IPS-18a (cell line): ENCODE measurements around the gene DYRK1A.

Source experiments
- H3K27ac ChIP-seq: one replicate; pipeline ENCODE4 v1.5.1; 2013; ENCODE audit warnings: low read length
- H3K27me3 ChIP-seq: one replicate; pipeline ENCODE4 v1.6.1; 2013; ENCODE audit warnings: mild to moderate bottlenecking, low read length; ENCODE audit not compliant: control insufficient read depth, insufficient read depth
- H3K36me3 ChIP-seq: one replicate; pipeline ENCODE4 v1.6.1; 2013; ENCODE audit warnings: low read depth, low read length; ENCODE audit not compliant: control insufficient read depth
- H3K4me1 ChIP-seq: one replicate; pipeline ENCODE4 v1.6.1; 2013; ENCODE audit warnings: low read depth, low read length; ENCODE audit not compliant: control insufficient read depth
- H3K4me3 ChIP-seq: one replicate; pipeline ENCODE4 v1.5.1; 2013; ENCODE audit warnings: low read length
- H3K9ac ChIP-seq: one replicate; pipeline ENCODE4 v1.6.1; 2013; ENCODE audit warnings: mild to moderate bottlenecking, low read length, moderate library complexity
- H3K9me3 ChIP-seq: one replicate; pipeline ENCODE4 v1.6.1; 2013; ENCODE audit warnings: low read depth, low read length; ENCODE audit not compliant: control insufficient read depth

Gene DYRK1A

DNA sequence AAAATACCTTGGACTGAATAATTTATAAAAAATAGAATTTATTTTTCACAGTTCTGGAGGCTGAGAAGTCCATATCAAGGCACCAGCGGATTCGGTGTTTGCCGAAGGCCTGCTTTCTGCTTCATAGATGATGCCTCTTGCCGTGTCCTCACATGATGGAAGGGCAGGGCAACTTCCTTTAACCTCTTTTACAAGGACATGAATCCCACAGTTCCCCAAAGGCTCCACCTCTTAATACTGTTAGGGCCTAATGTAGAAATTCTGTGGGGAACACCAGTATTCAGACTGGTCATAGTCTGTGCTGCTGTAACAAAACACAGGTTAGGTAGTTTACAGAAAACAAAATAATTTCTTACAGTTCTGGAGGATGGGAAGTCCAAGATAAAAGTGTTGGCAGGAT is 25.9 kb downstream of the DYRK1A start:
- no peaks in the 10 kb centered on the region for H3K36me3 ChIP-seq
- H3K9ac ChIP-seq = no peak overlapping the region
- no peaks in the 10 kb centered on the region for H3K9me3 ChIP-seq
- no peak overlapping the region for H3K27ac ChIP-seq
- no peak overlapping the region for H3K4me3 ChIP-seq
- H3K27me3 ChIP-seq = no peaks in the 10 kb centered on the region
- H3K4me1 ChIP-seq = peaks cover 18% of the 10 kb centered on the region

DNA sequence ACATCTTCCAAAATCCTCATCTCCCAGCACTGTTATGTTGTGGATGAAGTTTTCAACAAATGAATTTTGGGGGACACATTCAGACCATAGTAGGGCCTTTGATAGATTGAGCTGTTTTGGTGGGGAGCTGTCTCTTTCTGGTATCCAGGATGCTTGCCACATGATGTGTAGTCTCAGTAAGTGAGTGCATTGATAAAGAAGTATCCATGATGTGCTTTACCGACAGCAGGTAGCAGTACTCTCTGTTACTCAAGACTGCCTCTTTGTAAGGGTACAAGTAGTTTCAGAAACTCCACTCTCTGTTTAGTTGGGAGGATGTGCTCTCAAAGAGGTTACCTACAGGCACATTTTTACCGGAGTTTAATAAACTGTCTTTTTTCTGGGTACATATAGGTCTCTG is 26.5 kb downstream of the DYRK1A start:
- Histone ChIP-seq H3K4me1 (peaks cover 19% of the 10 kb centered on the region), H3K9ac (no peak overlapping the region), H3K27me3 (no peaks in the 10 kb centered on the region), H3K9me3 (no peaks in the 10 kb centered on the region), H3K4me3 (no peak overlapping the region), H3K27ac (no peak overlapping the region), H3K36me3 (no peaks in the 10 kb centered on the region)

DNA sequence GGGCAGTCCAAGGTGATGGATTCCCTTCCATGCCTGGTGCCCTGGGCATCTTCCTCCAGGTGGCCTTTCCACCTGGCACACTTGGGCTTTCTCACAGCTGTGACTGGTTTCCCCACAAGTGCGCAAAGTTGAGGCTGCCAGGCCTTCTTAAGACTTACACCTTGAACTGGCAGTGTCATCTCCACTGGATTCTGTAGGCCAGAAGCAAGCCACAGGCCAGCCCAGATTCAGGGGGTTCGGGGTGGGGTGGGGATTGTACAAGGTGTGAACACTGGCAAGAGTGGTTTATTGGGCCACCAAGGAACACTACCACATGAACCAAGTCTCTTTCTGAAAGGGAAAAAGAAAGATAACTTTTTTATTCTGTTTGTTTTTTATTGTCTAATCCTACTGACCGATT is 27.2 kb downstream of the DYRK1A start:
- Histone ChIP-seq H3K4me3 (no peak overlapping the region), H3K27me3 (no peaks in the 10 kb centered on the region), H3K9me3 (no peaks in the 10 kb centered on the region), H3K27ac (no peak overlapping the region), H3K36me3 (no peaks in the 10 kb centered on the region), H3K9ac (no peak overlapping the region), H3K4me1 (peaks cover 19% of the 10 kb centered on the region)

DNA sequence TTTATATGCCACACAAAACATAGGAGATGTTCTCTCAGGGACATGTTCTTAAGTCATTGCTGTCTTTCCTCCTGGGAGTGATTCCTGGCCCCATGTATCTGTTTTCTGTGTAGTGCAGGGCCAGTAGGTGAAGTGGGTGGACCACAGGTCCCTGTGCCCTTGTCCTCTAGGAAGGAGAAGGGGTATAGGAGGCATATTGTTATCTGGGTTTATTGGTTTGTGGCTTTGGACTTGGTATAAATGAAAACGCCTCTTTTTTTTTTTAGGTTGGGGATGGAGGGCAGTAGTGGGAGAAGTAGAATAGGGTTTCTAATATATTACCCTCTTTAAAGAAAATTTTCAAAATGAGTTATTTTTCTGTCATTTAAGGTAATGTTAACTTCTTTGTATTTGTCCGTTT is 29.4 kb downstream of the DYRK1A start:
- Histone ChIP-seq H3K27ac (no peak overlapping the region), H3K27me3 (no peaks in the 10 kb centered on the region), H3K9ac (no peak overlapping the region), H3K9me3 (no peaks in the 10 kb centered on the region), H3K4me3 (no peak overlapping the region), H3K36me3 (no peaks in the 10 kb centered on the region), H3K4me1 (peaks cover 19% of the 10 kb centered on the region)

DNA sequence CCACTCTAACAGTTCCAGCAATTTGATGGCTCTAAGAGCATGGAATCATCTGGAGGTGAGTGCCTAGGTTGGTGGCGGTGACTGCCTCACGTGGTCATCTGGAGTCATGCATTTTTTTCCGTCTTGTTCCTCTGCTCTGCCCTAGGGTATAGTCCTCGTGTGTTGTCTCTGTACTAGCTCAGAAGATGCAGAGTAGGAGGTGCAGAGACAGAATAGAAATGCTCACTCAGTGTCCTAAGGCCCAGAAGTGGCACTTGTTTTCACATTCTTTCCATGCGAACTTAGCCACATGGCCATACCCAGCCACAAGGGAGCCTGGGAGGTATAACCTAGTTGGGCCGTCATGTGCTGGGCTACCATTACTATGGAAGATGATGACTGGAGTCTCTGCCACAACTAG is 30.3 kb downstream of the DYRK1A start:
- no peaks in the 10 kb centered on the region for H3K9me3 ChIP-seq
- no peaks in the 10 kb centered on the region for H3K27me3 ChIP-seq
- H3K4me1 ChIP-seq = peaks cover 19% of the 10 kb centered on the region
- no peaks in the 10 kb centered on the region for H3K36me3 ChIP-seq
- no peak overlapping the region for H3K9ac ChIP-seq
- H3K27ac ChIP-seq = no peak overlapping the region
- H3K4me3 ChIP-seq = no peak overlapping the region

DNA sequence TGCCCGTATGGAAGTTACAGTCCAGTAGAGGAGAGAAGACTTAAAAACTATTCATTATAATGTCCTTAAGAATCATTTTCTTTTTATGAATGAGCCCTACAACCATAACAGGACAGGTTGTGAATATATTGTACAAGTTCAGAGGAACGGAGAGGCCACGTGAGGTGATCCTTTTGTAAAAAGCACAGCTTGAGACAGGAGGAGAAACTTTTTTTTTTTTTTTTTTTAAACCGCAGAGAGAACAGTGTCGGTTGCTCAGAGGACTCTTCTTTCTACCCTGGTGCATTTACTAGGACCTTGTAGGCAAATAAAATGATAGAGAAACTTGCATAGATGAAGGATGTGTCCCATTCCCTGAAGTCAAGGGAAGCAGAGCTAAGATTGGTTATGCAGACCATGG is 32.1 kb downstream of the DYRK1A start:
- peaks cover 19% of the 10 kb centered on the region for H3K4me1 ChIP-seq
- H3K9ac ChIP-seq = no peak overlapping the region
- H3K4me3 ChIP-seq = no peak overlapping the region
- H3K36me3 ChIP-seq = no peaks in the 10 kb centered on the region
- H3K27ac ChIP-seq = no peak overlapping the region
- H3K27me3 ChIP-seq = no peaks in the 10 kb centered on the region
- no peaks in the 10 kb centered on the region for H3K9me3 ChIP-seq

DNA sequence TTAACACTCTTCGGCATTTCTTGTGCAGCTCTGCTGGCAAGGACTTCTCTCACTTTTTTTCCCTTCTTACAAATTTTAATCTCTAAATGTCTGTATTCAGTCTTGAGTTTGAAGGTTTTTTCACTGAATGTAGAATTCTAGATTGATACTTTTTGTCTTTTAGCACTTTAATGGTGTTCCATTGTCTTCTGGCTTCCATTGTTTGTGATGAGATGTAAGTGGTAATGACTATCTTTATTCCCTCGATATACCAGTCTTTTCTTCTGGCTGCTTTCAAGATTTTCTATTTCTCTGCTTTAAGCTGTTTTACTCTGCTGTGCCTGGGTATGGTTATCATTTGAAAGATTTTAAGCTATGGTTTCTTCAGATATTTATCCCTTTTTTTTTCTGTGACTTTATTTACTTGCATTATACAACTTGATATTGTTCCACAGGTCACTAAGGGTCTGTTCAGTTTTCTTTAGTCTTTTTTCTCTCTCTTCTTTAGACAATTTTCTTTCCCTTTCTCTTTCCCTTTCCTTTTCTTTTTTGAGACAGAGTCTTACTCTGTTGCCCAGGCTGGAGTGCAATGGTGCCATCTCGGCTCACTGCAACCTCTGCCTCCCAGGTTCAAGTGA is 35.8 kb downstream of the DYRK1A start:
- Histone ChIP-seq H3K9ac (no peak overlapping the region), H3K27ac (no peak overlapping the region), H3K4me3 (no peak overlapping the region), H3K4me1 (peaks cover 2% of the 10 kb centered on the region), H3K36me3 (no peaks in the 10 kb centered on the region), H3K9me3 (no peaks in the 10 kb centered on the region), H3K27me3 (no peaks in the 10 kb centered on the region)

DNA sequence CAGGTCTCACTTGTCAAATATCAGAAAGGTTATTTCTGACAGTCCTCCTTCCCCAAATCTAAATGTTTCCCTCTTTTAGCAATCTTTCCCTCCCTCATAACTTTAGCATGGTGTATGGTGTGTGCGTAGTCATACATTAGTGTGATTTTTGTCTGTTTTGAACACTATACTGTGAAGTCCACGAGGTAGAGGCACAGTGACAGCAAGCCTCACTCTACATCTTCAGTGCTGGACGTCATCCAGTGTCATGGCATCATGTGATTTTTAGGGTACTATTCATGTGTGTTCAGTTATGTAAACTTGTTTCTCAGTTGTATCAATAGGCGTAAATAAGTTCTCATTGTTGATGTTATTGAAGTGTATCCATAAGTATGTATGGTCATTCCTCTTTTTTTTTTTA is 39.1 kb downstream of the DYRK1A start:
- Histone ChIP-seq H3K9ac (no peak overlapping the region), H3K9me3 (no peaks in the 10 kb centered on the region), H3K27me3 (no peaks in the 10 kb centered on the region), H3K36me3 (no peaks in the 10 kb centered on the region), H3K4me3 (no peak overlapping the region), H3K4me1 (no peaks in the 10 kb centered on the region), H3K27ac (no peak overlapping the region)

DNA sequence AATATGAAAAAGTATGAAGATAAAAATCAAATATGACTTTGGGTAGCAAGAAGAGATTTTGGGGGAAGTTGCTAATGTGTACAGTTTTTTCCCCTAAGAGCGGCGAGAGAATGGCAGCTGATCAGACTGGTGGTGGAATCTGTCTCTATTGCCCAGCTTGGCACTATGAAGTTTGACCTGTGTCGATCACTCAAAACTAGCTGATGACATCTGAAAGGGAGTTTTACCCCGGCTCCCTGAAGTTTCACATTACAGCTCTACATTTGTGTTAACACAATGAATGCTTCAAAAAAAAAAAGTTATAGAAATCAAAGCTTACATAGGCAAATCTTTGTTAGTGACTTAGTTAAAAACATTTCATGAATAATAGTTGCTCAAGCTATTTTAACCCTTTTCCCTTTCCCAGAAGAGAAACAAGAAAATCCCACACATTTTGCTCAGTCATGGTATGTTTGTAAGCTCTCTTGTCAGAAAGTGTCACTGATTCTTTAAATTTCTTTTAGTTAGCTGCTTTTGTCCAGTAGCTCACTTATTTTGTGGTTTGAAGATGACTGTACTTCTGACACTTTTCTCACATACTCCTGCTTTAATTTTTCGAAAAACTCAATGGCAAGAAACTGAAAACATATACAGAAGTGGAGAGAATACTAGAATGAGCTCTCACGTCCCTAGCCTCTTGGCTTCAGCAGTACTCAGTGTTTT is 41.3 kb downstream of the DYRK1A start:
- no peak overlapping the region for H3K27ac ChIP-seq
- H3K27me3 ChIP-seq = no peaks in the 10 kb centered on the region
- no peak overlapping the region for H3K4me3 ChIP-seq
- H3K9me3 ChIP-seq = no peaks in the 10 kb centered on the region
- H3K36me3 ChIP-seq = no peaks in the 10 kb centered on the region
- peaks cover 6% of the 10 kb centered on the region for H3K4me1 ChIP-seq
- no peak overlapping the region for H3K9ac ChIP-seq

DNA sequence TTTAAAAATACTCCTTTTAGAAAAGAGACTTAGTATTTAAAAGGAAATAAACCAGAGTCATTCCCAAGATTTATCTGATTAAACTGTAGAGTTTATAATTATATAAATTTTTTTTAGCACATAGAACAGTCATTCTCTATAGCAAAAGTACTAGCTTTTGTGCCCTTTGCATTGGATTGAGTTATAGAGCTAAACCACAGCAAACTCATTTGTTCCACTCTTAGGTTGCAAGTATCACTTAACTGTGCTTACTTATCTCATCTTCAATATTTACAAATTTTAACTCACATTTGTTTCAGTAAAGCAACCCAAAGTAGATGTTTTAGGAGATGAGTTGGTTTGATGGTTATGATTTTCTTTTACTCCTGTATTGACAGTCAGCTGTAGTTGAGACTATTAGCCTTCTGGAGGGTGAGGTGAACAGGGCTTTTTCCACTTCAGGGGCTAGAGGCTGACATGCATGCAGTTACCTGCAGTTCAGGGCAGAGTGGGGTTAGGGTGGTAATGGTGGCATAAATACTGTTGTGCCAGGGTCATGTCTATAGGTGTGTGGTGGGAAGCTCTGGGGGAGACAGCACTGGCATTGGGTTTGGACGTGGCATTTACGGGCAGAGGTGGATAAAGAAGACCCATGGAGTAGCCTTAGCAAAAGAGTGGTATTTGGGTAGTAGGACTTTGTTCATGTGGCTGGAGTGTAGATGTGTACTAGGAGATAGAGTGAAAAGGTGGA is 42.1 kb downstream of the DYRK1A start:
- H3K9ac ChIP-seq = no peak overlapping the region
- H3K27ac ChIP-seq = no peak overlapping the region
- H3K4me3 ChIP-seq = no peak overlapping the region
- H3K27me3 ChIP-seq = no peaks in the 10 kb centered on the region
- no peaks in the 10 kb centered on the region for H3K36me3 ChIP-seq
- no peaks in the 10 kb centered on the region for H3K9me3 ChIP-seq
- peaks cover 6% of the 10 kb centered on the region for H3K4me1 ChIP-seq

DNA sequence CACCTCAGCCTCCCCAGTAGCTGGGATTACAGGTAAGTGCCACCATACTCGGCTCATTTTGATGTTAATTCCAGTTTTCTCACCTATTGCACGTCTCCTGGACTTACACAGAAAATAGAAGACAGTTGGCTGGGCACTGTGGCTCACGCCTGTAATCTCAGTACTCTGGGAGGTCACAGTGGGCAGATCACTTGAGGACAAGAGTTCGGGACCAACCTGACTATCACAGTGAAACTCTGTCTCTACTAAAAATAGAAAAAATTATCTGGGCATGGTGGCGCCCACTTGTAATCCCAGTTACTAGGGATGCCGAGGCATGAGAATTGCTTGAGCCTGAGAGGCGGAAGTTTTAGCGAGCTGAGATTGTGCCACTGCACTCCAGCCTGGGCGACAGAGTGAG is 44.1 kb downstream of the DYRK1A start:
- H3K36me3 ChIP-seq = no peaks in the 10 kb centered on the region
- peaks cover 15% of the 10 kb centered on the region for H3K4me1 ChIP-seq
- H3K27ac ChIP-seq = no peak overlapping the region
- H3K9me3 ChIP-seq = no peaks in the 10 kb centered on the region
- H3K4me3 ChIP-seq = no peak overlapping the region
- no peak overlapping the region for H3K9ac ChIP-seq
- H3K27me3 ChIP-seq = no peaks in the 10 kb centered on the region
